ENCODE data around the gene MAN2C1.

GRCh38 chr15:75347222-75348033 lies 21.0 kb downstream of the MAN2C1 start:
- TF ChIP-seq CTCF (IDR thresholded peaks at IDR 0.05) (no peak), EZH2 (IDR thresholded peaks at IDR 0.05; ENCODE audit: borderline replicate concordance, insufficient read depth, low read depth, low read length, poor library complexity, severe bottlenecking) (no peak)

All from B cell (primary cell).